ENCODE results near the gene CASQ1. TPM values are rescaled to one million over a fixed set of nuclear protein-coding genes. Genes with fewer than 3 reads are reported as not detected.
A peak's percentile ranks its signal among the peaks of the same experiment; 100 is the strongest.

CASQ1 gene
- total RNA-seq, 6 experiments from 2014 or later = 0.14 to 0.35 (median 0.19) TPM; not detected in 3

GRCh38 chr1:160204526-160205241 lies 14.3 kb downstream of the CASQ1 start:
- DNase-seq = no peak
- H3K36me3 Mint-ChIP-seq (ENCODE audit: low read depth) = peaks cover 27% of the 10 kb centered on the region
- H3K9me3 Mint-ChIP-seq = no peaks in the 10 kb centered on the region
- peaks cover 46% of the 10 kb centered on the region for H3K4me1 Mint-ChIP-seq (ENCODE audit: low read depth)
- TF ChIP-seq, protein P1, sequence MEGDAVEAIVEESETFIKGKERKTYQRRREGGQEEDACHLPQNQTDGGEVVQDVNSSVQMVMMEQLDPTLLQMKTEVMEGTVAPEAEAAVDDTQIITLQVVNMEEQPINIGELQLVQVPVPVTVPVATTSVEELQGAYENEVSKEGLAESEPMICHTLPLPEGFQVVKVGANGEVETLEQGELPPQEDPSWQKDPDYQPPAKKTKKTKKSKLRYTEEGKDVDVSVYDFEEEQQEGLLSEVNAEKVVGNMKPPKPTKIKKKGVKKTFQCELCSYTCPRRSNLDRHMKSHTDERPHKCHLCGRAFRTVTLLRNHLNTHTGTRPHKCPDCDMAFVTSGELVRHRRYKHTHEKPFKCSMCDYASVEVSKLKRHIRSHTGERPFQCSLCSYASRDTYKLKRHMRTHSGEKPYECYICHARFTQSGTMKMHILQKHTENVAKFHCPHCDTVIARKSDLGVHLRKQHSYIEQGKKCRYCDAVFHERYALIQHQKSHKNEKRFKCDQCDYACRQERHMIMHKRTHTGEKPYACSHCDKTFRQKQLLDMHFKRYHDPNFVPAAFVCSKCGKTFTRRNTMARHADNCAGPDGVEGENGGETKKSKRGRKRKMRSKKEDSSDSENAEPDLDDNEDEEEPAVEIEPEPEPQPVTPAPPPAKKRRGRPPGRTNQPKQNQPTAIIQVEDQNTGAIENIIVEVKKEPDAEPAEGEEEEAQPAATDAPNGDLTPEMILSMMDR (IDR thresholded peaks at IDR 0.05) = no peak
- H3K27ac Mint-ChIP-seq = peak overlapping the region; percentile 90
- H3K4me3 Mint-ChIP-seq = peak overlapping the region; percentile 85
- H3K27me3 Mint-ChIP-seq (ENCODE audit: insufficient read depth) = peaks cover 5% of the 10 kb centered on the region

GRCh38 chr1:160205242-160206035 lies 15.1 kb downstream of the CASQ1 start, which contains the start of gene PEA15:
PEA15 (plus strand) TSS chr1:160205384; CDS start chr1:160211545, 6,161 bp downstream.
- peaks cover 54% of the 10 kb centered on the region for H3K4me1 Mint-ChIP-seq (ENCODE audit: low read depth)
- no peaks in the 10 kb centered on the region for H3K9me3 Mint-ChIP-seq
- peak within 1 kb of the TSS; percentile 90 for H3K27ac Mint-ChIP-seq
- DNase-seq = peak; percentile 33
- H3K4me3 Mint-ChIP-seq = peak within 1 kb of the TSS; percentile 85
- TF ChIP-seq, protein P1 (IDR thresholded peaks at IDR 0.05) = no peak
- H3K36me3 Mint-ChIP-seq (ENCODE audit: low read depth) = peaks cover 33% of the 10 kb centered on the region
- peaks cover 5% of the 10 kb centered on the region for H3K27me3 Mint-ChIP-seq (ENCODE audit: insufficient read depth)

- Mint-ChIP-seq H3K4me1 (ENCODE audit: low read depth) (peaks cover 59% of the 10 kb centered on the region), H3K9me3 (no peaks in the 10 kb centered on the region), H3K27me3 (ENCODE audit: insufficient read depth) (peaks cover 6% of the 10 kb centered on the region), H3K36me3 (ENCODE audit: low read depth) (peaks cover 33% of the 10 kb centered on the region), H3K27ac (peak overlapping the region; percentile 90), H3K4me3 (peak overlapping the region; percentile 85)
- peak; percentile 70 for DNase-seq
- TF ChIP-seq, protein P1 (IDR thresholded peaks at IDR 0.05) = no peak
Observed at GRCh38 chr1:160206036-160206389, 15.6 kb downstream of the CASQ1 start.

DNA sequence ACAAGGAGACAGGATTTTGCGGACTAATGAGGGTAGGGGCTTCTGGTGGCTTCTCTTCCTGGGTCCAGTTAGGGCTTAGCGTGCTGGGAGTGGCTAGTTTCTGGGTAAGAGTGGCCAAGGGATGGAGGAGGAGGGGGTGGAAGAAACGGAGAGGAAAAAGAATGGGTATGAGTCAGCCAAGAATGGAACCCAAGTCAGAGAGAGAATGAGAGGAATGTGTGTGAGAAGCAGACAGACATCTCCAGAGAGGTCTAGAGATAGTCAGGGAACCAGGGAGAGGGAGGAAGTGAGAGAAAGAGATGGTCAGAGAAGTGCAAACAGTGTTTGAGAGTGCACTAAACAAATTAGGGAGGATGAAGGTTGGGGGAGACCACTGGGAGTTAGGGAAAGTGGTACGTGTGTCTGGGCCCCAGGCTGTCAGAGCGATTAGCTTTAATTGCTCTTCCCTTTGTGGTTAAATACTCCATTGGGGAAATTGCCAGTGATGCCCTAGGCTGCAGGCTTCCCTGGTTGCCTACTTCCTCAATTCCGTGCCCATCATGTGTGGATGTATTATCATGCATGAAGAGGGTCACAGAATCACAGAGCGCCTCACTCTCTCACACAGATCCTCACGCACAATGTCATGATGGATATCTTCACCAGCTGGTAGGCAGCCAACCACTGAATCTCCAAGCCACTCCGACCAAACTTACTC lies 16.2 kb downstream of the CASQ1 start:
- Mint-ChIP-seq H3K4me1 (ENCODE audit: low read depth) (peaks cover 64% of the 10 kb centered on the region), H3K27me3 (ENCODE audit: insufficient read depth) (peaks cover 10% of the 10 kb centered on the region), H3K27ac (peak overlapping the region; percentile 90), H3K9me3 (no peaks in the 10 kb centered on the region), H3K4me3 (peak overlapping the region; percentile 85), H3K36me3 (ENCODE audit: low read depth) (peaks cover 36% of the 10 kb centered on the region)
- TF ChIP-seq, protein P1 (IDR thresholded peaks at IDR 0.05) = no peak
- DNase-seq = peak; percentile 88

DNA sequence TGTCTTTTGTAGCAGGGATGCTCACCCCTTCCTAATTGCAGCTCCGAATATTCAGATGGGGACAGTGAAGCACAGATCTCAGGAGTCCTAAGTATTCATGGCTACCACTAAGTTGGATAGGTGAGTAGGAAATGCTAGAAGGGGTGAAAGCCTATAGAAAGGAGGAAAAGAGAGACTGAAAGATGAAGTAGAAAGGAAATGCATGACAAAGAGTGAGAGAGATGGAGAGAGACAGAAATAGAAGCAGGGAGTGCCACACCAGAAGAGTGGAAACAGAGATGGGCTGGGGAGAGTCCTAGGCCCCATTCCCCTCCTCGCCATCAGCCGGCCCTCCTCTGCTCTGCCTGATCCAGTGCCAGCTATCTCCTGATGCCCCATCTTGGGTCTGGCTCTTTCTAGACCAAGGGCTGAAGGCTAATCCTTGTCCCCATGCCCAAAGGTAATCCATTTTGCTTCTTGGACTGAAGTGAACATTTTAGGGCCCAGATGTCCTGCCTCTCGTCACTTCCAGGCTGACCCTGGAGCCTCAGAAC lies 16.8 kb downstream of the CASQ1 start:
- H3K4me1 Mint-ChIP-seq (ENCODE audit: low read depth) = peaks cover 66% of the 10 kb centered on the region
- peaks cover 10% of the 10 kb centered on the region for H3K27me3 Mint-ChIP-seq (ENCODE audit: insufficient read depth)
- DNase-seq = no peak
- no peaks in the 10 kb centered on the region for H3K9me3 Mint-ChIP-seq
- peak overlapping the region; percentile 85 for H3K4me3 Mint-ChIP-seq
- peaks cover 43% of the 10 kb centered on the region for H3K36me3 Mint-ChIP-seq (ENCODE audit: low read depth)
- TF ChIP-seq, protein P1 (IDR thresholded peaks at IDR 0.05) = no peak
- H3K27ac Mint-ChIP-seq = peak overlapping the region; percentile 90
